A673 (cell line): Measurements from ENCODE around the gene KATNAL1. TPM values are rescaled to one million over a fixed set of nuclear protein-coding genes. Genes with fewer than 3 reads are reported as not detected.

Source experiments
- BruUV-seq: library from RNA; stranded (reverse); fragments of 400-500 nt; replicated peaks from 2 replicates; lab custom pipeline; 2021; lab: Mats Ljungman, UMichigan
- CTCF ChIA-PET: fragments of 300-600 bp; sonication (Branson Sonifier 250); formaldehyde crosslinking; loops from one replicate; lab custom pipeline; 2022; ENCODE audit warnings: antibody characterized with exemption; lab: Charles Lee
- POLR2A ChIA-PET: fragments of 300-600 bp; sonication (Branson Sonifier 250); formaldehyde crosslinking; loops from one replicate; lab custom pipeline; 2022; ENCODE audit warnings: antibody characterized with exemption; ENCODE audit not compliant: low non-redundant PET; lab: Charles Lee
- DNase-seq: peaks from one replicate; pipeline ENCODE4 v3.0.0-alpha.2; 2015; ENCODE audit warnings: low spot score
- H3K27ac ChIP-seq: fragments of 200-600 bp; sonication (generic); 2 replicates; pipeline ENCODE4 v1.5.1; 2016; ENCODE audit warnings: mixed run types, low read depth, mild to moderate bottlenecking, mixed read lengths, antibody characterized with exemption, low read length; ENCODE audit not compliant: poor library complexity, severe bottlenecking
- H3K27me3 ChIP-seq: fragments of 200-600 bp; sonication (generic); replicated peaks from 2 replicates; pipeline ENCODE4 v1.6.1; 2017; ENCODE audit warnings: mixed run types, low read depth, mild to moderate bottlenecking, mixed read lengths, antibody characterized with exemption, low read length; ENCODE audit not compliant: insufficient read depth, poor library complexity
- H3K36me3 ChIP-seq: fragments of 200-600 bp; sonication (generic); 2 replicates; pipeline ENCODE4 v1.6.1; 2016; ENCODE audit warnings: mixed run types, mild to moderate bottlenecking, mixed read lengths, antibody characterized with exemption, low read length; ENCODE audit not compliant: insufficient read depth, poor library complexity, severe bottlenecking
- H3K4me1 ChIP-seq: fragments of 200-600 bp; sonication (generic); 2 replicates; pipeline ENCODE4 v1.6.1; 2017; ENCODE audit warnings: mixed run types, mild to moderate bottlenecking, mixed read lengths, antibody characterized with exemption, low read length; ENCODE audit not compliant: insufficient read depth, poor library complexity, severe bottlenecking
- H3K4me3 ChIP-seq: fragments of 200-600 bp; sonication (generic); 2 replicates; pipeline ENCODE4 v1.5.1; 2016; ENCODE audit warnings: low read depth, mixed run types, mild to moderate bottlenecking, mixed read lengths, low read length; ENCODE audit not compliant: poor library complexity, severe bottlenecking
- H3K9me3 ChIP-seq: fragments of 200-600 bp; sonication (generic); 2 replicates; pipeline ENCODE4 v1.6.1; 2016; ENCODE audit warnings: mixed run types, low read depth, mild to moderate bottlenecking, mixed read lengths, antibody characterized with exemption, low read length; ENCODE audit not compliant: poor library complexity, severe bottlenecking
- EZH2 ChIP-seq: fragments of 200-600 bp; sonication (generic); IDR thresholded peaks from 2 replicates; pipeline ENCODE4 v1.6.1; 2017; ENCODE audit warnings: borderline replicate concordance, low read depth, mild to moderate bottlenecking, mixed read lengths, antibody characterized with exemption, low read length; ENCODE audit not compliant: poor library complexity, severe bottlenecking
- intact Hi-C: fragments of 100-400 bp; cut with micrococcal nuclease; formaldehyde crosslinking; loops from one replicate; pipeline ENCODE4 v1.10.0; 2022; ENCODE audit not compliant: unreplicated experiment
- total RNA-seq: library from RNA; stranded (reverse); gene quantifications from 2 replicates; pipeline ENCODE4 v1.2.3, GENCODE V29; 2021
- TF ChIP-seq, protein P1 (sequence below): fragments of 300-800, 200-600 bp; sonication (generic); conservative IDR thresholded peaks from 2 replicates; pipeline ENCODE4 v1.5.1; 2017; ENCODE audit warnings: low read depth, mild to moderate bottlenecking, antibody characterized with exemption, low read length, moderate library complexity, mixed read lengths

KATNAL1 gene
- total RNA-seq, 1 experiment from 2014 or later = 63.0 TPM

DNA sequence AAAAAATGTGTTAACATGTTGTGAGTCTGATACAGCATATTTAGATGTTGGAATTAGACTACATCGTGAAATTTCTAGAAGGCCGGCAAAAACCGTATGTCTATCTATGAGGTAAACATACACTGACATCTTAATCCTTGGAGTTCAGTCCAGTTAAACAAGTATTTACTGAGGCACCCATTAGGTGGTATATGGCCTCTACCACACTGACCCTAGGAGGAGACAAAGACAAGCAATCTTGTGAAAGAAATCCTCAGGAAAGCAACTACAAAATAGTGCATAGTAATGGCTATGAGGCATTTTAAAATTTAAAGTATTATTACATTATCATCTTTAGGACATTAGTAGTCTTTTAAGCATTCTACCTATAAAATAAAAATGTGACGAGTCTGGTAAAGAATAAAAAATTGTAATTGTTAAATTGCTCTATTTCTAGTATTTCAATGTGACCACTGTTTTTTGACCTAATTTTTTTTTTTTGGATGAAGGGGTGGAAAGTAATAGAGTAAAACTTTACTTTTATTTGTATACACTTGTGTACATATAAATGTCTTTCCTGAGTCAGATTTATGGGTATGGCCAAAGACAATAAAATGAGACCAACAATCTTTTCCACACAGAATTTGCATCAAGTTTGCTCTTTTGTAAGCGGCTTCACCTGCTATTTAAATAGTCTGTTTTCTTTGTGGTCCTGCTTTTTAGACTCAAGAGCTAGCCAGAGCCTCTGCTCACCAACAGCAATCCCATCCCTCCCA, 50.5 kb downstream of the KATNAL1 start:
- Histone ChIP-seq H3K27ac (peak overlapping the region; percentile 12), H3K4me1 (peaks cover 37% of the 10 kb centered on the region), H3K27me3 (no peaks in the 10 kb centered on the region), H3K9me3 (no peaks in the 10 kb centered on the region), H3K4me3 (no peak overlapping the region), H3K36me3 (no peaks in the 10 kb centered on the region)
- intact Hi-C loops = no loop called here
- TF ChIP-seq, protein P1, sequence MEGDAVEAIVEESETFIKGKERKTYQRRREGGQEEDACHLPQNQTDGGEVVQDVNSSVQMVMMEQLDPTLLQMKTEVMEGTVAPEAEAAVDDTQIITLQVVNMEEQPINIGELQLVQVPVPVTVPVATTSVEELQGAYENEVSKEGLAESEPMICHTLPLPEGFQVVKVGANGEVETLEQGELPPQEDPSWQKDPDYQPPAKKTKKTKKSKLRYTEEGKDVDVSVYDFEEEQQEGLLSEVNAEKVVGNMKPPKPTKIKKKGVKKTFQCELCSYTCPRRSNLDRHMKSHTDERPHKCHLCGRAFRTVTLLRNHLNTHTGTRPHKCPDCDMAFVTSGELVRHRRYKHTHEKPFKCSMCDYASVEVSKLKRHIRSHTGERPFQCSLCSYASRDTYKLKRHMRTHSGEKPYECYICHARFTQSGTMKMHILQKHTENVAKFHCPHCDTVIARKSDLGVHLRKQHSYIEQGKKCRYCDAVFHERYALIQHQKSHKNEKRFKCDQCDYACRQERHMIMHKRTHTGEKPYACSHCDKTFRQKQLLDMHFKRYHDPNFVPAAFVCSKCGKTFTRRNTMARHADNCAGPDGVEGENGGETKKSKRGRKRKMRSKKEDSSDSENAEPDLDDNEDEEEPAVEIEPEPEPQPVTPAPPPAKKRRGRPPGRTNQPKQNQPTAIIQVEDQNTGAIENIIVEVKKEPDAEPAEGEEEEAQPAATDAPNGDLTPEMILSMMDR = peak; percentile 36
- TF ChIP-seq EZH2 = no peak
- no peak for DNase-seq
- POLR2A ChIA-PET = no interaction called here
- CTCF ChIA-PET = interaction anchor here (0.6 kb wide), 1 partner anchor 278 kb away, joined by 3 read pairs; no protein-coding TSS in a partner anchor
- BruUV-seq = no TSS peak

DNA sequence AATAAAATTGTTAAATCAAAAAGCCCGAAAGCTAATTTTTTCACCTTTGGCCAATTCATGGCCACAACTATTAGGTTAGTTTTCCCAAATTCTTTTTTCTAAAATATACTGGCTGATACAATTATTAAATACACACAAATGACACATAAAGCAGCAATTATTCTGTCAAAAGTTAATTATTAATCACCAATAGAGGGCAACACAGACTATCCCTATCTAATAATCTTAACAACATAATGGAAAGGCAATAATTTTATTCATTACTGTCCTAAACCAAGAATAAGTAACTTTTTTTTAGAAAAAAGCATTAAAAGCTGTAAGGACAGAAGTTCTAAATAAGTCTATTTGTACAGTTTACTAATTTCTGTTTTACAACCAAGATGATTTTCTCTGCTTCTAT, 51.7 kb downstream of the KATNAL1 start:
- H3K9me3 ChIP-seq = no peaks in the 10 kb centered on the region
- BruUV-seq = no TSS peak
- no peaks in the 10 kb centered on the region for H3K36me3 ChIP-seq
- intact Hi-C loops = no loop called here
- no peak overlapping the region for H3K4me3 ChIP-seq
- DNase-seq = no peak
- CTCF ChIA-PET = no interaction called here
- POLR2A ChIA-PET = no interaction called here
- no peak for TF ChIP-seq EZH2
- TF ChIP-seq, protein P1 = no peak; the same call in 1 of the 2 replicates
- no peaks in the 10 kb centered on the region for H3K27me3 ChIP-seq
- H3K27ac ChIP-seq = no peak overlapping the region
- H3K4me1 ChIP-seq = peaks cover 39% of the 10 kb centered on the region

DNA sequence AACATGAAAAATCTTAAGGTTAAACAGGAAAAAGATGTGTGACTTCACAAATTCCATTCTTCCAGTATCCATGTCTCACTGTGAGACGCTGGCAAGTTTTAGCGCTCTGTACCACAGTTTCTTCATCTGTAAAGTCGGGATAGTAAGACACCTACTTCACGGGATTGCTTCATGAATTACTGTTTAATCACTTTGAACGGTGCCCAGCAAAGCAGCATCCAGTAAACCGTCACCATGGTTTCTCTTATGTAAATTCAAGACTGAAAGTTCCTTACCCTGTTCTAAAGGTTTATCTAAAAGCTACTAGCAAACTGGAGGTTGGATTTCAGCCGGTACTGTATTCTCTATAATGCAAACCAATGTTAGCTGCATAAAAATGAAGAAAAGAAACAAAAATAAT, 53.5 kb downstream of the KATNAL1 start:
- ChIA-PET POLR2A (no interaction called here), CTCF (no interaction called here)
- intact Hi-C loops = no loop called here
- no peaks in the 10 kb centered on the region for H3K27me3 ChIP-seq
- H3K4me1 ChIP-seq = peaks cover 39% of the 10 kb centered on the region
- no peak for TF ChIP-seq EZH2
- TF ChIP-seq, protein P1 = no peak
- no peak overlapping the region for H3K4me3 ChIP-seq
- BruUV-seq = TSS peak; percentile 6
- no peak for DNase-seq
- no peak overlapping the region for H3K27ac ChIP-seq
- peaks cover 12% of the 10 kb centered on the region for H3K36me3 ChIP-seq
- peaks cover 8% of the 10 kb centered on the region for H3K9me3 ChIP-seq
